Omental fat pad (tissue), 4 donors: ENCODE measurements around the gene IGFBP4. TPM values are rescaled to one million over a fixed set of nuclear protein-coding genes. Genes with fewer than 3 reads are reported as not detected.

ENCODE experiments used
- ATAC-seq: fragments of 150-250 bp; one replicate; pipeline ENCODE4 v1.9.1; 2016; ENCODE audit warnings: mild to moderate bottlenecking, moderate library complexity; ENCODE audit not compliant: low FRiP score
- DNase-seq: peaks from one replicate; pipeline ENCODE4 v3.0.0-alpha.2; 2019; ENCODE audit warnings: low spot score
- total RNA-seq, 4 donors: library from RNA; depleted of rRNA; stranded (reverse); fragments of >200 nt; gene quantifications; one replicate each; pipeline ENCODE4 v1.1.0, GENCODE V29; 2016
- TF ChIP-seq, protein P1 (sequence below), 3 donors: fragments of 450-650 bp; IDR thresholded peaks; one replicate each; pipeline ENCODE4 v1.5.1; 2016 to 2017; ENCODE audit warnings: antibody characterized with exemption in 3 of 3, mild to moderate bottlenecking in 3 of 3, moderate library complexity in 2 of 3

The IGFBP4 gene
- total RNA-seq, 4 donors from 2014 or later = 352 to 633 (median 429) TPM

DNA sequence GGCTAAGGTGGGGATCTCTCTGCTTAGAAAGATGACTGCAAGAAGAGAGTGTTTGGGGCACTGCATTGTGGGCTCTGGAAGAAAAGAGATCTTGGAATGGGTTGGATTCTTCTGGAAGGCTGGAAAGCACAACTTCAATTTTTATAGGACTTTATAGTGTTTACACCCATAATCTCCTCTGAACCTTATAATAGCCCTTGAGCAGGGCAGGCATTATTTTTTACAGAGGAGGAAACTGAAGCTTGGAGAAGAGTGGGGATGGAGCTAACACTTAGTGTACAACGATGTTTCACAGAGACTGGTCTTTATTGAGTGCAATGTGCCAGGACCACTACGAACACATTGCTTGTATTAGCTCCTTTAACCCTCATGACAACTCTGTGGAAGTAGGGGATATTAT, 47.7 kb downstream of the IGFBP4 start:
- TF ChIP-seq, protein P1, sequence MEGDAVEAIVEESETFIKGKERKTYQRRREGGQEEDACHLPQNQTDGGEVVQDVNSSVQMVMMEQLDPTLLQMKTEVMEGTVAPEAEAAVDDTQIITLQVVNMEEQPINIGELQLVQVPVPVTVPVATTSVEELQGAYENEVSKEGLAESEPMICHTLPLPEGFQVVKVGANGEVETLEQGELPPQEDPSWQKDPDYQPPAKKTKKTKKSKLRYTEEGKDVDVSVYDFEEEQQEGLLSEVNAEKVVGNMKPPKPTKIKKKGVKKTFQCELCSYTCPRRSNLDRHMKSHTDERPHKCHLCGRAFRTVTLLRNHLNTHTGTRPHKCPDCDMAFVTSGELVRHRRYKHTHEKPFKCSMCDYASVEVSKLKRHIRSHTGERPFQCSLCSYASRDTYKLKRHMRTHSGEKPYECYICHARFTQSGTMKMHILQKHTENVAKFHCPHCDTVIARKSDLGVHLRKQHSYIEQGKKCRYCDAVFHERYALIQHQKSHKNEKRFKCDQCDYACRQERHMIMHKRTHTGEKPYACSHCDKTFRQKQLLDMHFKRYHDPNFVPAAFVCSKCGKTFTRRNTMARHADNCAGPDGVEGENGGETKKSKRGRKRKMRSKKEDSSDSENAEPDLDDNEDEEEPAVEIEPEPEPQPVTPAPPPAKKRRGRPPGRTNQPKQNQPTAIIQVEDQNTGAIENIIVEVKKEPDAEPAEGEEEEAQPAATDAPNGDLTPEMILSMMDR (IDR thresholded peaks at IDR 0.05) = no peak
- ATAC-seq (no peak), DNase-seq (no peak)

DNA sequence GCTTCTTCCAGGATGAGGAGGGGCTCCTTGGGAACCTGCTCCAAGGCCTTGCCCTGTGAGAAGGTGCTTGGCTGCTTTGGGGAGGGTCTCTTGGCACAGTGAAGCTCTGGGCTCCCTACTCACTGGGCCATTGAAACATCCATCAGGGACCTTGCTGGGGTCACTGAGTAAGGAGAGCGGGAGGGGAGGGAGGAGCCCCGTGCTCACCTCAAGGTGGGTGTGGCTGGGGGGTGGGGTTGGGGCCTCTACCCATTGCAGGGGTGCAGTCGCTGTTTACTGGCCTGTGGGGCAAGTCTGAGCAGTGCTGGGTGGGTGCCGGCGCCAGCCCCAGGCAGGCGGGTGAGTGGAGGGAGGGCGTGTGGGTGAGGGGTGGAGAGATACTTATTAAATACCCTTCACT, 48.2 kb downstream of the IGFBP4 start:
- DNase-seq = no peak
- ATAC-seq = no peak
- TF ChIP-seq, protein P1 (IDR thresholded peaks at IDR 0.05) = no peak

DNA sequence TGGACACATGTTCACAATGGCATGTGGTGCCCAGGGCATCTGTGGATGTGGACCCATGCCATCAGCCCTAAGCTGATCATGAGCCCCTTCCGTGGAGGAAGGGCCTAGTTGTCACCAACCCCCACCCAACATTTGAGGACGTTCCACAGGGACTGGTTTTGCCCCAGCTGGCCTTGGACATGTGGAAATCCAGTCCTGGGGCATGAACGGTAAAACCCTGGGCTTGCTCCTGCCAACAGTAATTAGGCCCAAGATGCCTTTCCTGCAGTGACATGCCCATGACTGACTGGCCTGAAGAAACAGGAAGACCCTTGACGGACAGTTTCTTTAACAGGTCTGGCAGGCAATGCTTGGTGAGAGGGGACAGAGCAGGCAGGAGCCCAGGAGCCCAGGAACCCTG, 50.4 kb downstream of the IGFBP4 start:
- DNase-seq (no peak), ATAC-seq (no peak)
- TF ChIP-seq, protein P1 (IDR thresholded peaks at IDR 0.05) = no peak

DNA sequence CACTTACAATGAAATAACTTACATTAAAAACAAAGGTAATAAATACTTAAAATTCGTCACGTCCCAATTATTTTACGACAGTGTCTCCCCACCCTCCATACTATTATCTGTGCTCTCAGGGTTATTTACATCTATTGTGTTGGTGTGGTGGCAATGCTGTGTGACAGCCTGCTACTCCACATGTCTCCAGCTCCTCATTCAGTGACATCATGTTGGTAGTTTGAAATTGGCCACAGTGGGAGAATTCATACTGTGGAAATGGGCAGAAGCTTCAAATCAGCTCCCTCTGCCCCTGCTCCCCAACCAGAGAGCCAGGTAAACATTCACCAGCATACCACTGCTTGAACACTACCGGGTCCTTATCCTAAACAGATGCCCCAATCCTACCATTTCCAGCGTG, 51.9 kb downstream of the IGFBP4 start:
- TF ChIP-seq, protein P1 (IDR thresholded peaks at IDR 0.05) = no peak
- ATAC-seq = no peak

DNA sequence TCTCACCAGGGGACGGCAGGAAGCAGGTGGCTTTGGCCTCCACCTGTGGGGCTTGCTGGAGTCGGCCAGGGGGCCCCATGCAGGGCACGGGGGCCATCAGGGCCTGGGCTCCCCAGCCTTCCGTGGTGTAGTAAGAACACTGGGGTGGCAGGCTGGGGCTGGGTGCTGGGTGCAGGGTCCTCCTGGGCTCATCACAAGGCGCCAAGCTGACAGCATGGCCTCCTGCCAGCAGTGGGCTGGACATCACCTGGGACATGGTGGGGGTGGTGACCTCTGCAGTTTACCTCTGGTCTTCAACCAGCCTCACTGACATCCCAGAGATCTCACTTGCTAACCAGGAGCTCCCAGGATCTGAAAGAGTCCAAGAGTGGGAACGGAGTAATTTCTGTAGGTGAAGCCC, 52.9 kb downstream of the IGFBP4 start:
- no peak for ATAC-seq
- DNase-seq = no peak
- TF ChIP-seq, protein P1 (IDR thresholded peaks at IDR 0.05) = no peak

More for the DNA sequence above, 51.9 kb downstream of the IGFBP4 start:
- DNase-seq = no peak

DNA sequence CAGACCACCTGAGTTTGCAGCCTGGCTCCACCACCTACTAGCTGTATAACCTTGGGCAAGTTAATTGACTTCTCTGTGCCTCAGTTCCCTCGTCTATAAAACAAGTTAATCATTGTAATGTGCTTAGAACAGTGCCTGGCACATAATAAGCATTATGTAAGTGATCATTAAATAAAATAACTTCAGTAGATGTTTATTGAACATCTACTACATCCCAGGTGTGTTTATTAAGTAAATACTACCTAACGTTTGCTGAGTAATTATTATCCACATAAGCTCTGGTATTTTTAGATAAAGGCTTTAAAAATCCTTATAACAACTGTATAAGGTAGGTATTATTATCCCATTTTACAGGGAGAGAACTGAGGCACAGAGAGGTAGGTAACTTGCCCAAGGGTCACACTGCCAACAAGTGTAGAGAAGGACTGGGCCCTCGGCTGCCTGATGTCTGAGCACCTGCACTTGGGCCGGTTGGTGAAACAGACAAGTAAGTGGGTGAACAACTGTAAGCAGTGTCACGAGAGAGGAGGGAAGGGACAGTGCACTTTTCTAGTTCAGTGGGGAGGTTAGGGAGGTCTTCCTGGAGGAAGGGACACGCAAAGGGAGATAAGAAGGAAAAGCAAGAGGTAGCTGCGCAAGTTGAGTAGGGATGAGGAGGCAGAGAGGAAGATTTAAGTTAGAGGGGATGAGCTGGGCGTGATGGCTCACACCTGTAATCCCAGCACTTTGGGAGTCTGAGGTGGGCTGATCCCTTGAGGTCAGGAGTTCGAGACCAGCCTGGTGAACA, 53.6 kb downstream of the IGFBP4 start:
- ATAC-seq = no peak

More for the DNA sequence above, 53.6 kb downstream of the IGFBP4 start:
- TF ChIP-seq, protein P1 (IDR thresholded peaks at IDR 0.05) = no peak
- DNase-seq = no peak
